Measurements from ENCODE around the gene MXRA7.

The MXRA7 gene

GRCh38 chr17:76720941-76721340, 10.2 kb upstream of the MXRA7 start:
- no peak for TF ChIP-seq EGR1 (IDR thresholded peaks at IDR 0.05)
- no peak for TF ChIP-seq NFIC (IDR thresholded peaks at IDR 0.05)
- TF ChIP-seq USF1 (IDR thresholded peaks at IDR 0.05): no peak
- TF ChIP-seq REST (IDR thresholded peaks at IDR 0.05; ENCODE audit: low read depth): no peak
- no peak for TF ChIP-seq TAF1 (IDR thresholded peaks at IDR 0.05; ENCODE audit: low read depth)
- no peak for TF ChIP-seq FOXM1 (IDR thresholded peaks at IDR 0.05; ENCODE audit: borderline replicate concordance, low read depth)
- no peak for TF ChIP-seq EP300 (IDR thresholded peaks at IDR 0.05; ENCODE audit: borderline replicate concordance)
- TF ChIP-seq CREB1 (IDR thresholded peaks at IDR 0.05; ENCODE audit: low read depth): no peak
- TF ChIP-seq ZBTB7A (IDR thresholded peaks at IDR 0.05; ENCODE audit: low read depth): no peak
- TF ChIP-seq TEAD4 (IDR thresholded peaks at IDR 0.05): no peak
- no peak for TF ChIP-seq TCF12 (IDR thresholded peaks at IDR 0.05; ENCODE audit: low read depth)
- no peak for TF ChIP-seq YY1 (IDR thresholded peaks at IDR 0.05; ENCODE audit: low read depth)
- no peak for TF ChIP-seq RAD21 (IDR thresholded peaks at IDR 0.05; ENCODE audit: low read depth)

GRCh38 chr17:76720211-76720610, 9.4 kb upstream of the MXRA7 start:
- TF ChIP-seq USF1 (IDR thresholded peaks at IDR 0.05): no peak
- no peak for TF ChIP-seq TCF12 (IDR thresholded peaks at IDR 0.05; ENCODE audit: low read depth)
- TF ChIP-seq REST (IDR thresholded peaks at IDR 0.05; ENCODE audit: low read depth): no peak
- no peak for TF ChIP-seq EGR1 (IDR thresholded peaks at IDR 0.05)
- TF ChIP-seq CEBPB (IDR thresholded peaks at IDR 0.05): no peak
- TF ChIP-seq YY1 (IDR thresholded peaks at IDR 0.05; ENCODE audit: low read depth): no peak
- TF ChIP-seq TEAD4 (IDR thresholded peaks at IDR 0.05): no peak
- TF ChIP-seq MAX (IDR thresholded peaks at IDR 0.05): no peak
- no peak for TF ChIP-seq ZBTB7A (IDR thresholded peaks at IDR 0.05; ENCODE audit: low read depth)
- TF ChIP-seq TAF1 (IDR thresholded peaks at IDR 0.05; ENCODE audit: low read depth): no peak
- TF ChIP-seq CREB1 (IDR thresholded peaks at IDR 0.05; ENCODE audit: low read depth): no peak
- no peak for TF ChIP-seq FOXM1 (IDR thresholded peaks at IDR 0.05; ENCODE audit: borderline replicate concordance, low read depth)
- no peak for TF ChIP-seq EP300 (IDR thresholded peaks at IDR 0.05; ENCODE audit: borderline replicate concordance)
- no peak for TF ChIP-seq RAD21 (IDR thresholded peaks at IDR 0.05; ENCODE audit: low read depth)

GRCh38 chr17:76718516-76718915, 7.8 kb upstream of the MXRA7 start:
- TF ChIP-seq ZBTB7A (IDR thresholded peaks at IDR 0.05; ENCODE audit: low read depth): no peak
- no peak for TF ChIP-seq FOXM1 (IDR thresholded peaks at IDR 0.05; ENCODE audit: borderline replicate concordance, low read depth)
- no peak for TF ChIP-seq REST (IDR thresholded peaks at IDR 0.05; ENCODE audit: low read depth)
- no peak for TF ChIP-seq TEAD4 (IDR thresholded peaks at IDR 0.05)
- TF ChIP-seq CREB1 (IDR thresholded peaks at IDR 0.05; ENCODE audit: low read depth): no peak
- TF ChIP-seq MAX (IDR thresholded peaks at IDR 0.05): no peak
- no peak for TF ChIP-seq CEBPB (IDR thresholded peaks at IDR 0.05)
- no peak for TF ChIP-seq TCF12 (IDR thresholded peaks at IDR 0.05; ENCODE audit: low read depth)
- no peak for TF ChIP-seq NFIC (IDR thresholded peaks at IDR 0.05)
- no peak for TF ChIP-seq USF1 (IDR thresholded peaks at IDR 0.05)
- TF ChIP-seq YY1 (IDR thresholded peaks at IDR 0.05; ENCODE audit: low read depth): no peak
- TF ChIP-seq TAF1 (IDR thresholded peaks at IDR 0.05; ENCODE audit: low read depth): no peak

GRCh38 chr17:76716839-76717215, 6.1 kb upstream of the MXRA7 start:
- TF ChIP-seq CEBPB (IDR thresholded peaks at IDR 0.05) (no peak), YY1 (IDR thresholded peaks at IDR 0.05; ENCODE audit: low read depth) (no peak)

Measured in Ishikawa (cell line).